Measurements from ENCODE around the gene AP3B2.

AP3B2 gene

GRCh38 chr15:82670699-82671098 is 39.0 kb downstream of the AP3B2 start:
- TF ChIP-seq CTCF (IDR thresholded peaks at IDR 0.05): no peak

DNA sequence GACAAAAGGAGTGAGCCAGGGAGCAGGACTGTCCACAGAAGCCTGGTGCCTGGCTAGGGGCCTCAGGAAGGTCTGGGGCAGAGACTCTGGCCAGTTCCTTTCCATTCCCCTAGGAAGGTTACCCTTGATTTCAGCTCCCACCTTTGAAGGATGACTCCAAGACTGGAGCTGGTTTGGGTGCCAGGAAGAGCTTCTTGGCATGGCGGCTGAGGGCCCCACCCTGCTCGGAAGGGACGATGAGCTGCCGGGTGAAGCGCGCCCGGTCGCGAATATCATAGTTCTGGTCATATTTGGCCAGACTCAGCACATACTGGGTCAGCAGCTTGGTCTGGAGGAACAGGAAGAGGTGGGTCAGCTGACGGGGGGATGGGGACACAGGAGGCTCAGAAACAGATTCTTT is 43.1 kb downstream of the AP3B2 start:
- TF ChIP-seq CTCF (IDR thresholded peaks at IDR 0.05): no peak

DNA sequence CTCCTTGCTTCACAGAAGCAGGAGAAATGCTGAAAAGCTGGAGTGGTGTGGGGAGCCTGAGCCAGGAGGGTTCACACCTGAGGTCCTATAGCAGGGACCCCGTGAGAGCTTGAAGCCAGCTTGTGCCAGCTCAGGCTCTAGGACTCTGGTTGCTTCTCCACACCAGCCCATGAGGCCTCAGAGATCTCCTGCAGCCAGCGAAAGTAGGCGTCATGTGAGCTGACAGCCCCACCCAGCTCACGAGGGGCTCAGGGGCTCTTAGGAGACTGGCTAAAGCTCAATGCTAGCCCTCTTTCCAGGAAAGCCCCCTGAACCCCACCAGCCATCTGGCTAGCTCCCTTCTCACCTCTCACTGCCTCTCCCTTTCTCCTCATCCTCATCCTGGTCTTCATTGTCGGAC is 45.7 kb downstream of the AP3B2 start:
- TF ChIP-seq CTCF (IDR thresholded peaks at IDR 0.05): no peak

DNA sequence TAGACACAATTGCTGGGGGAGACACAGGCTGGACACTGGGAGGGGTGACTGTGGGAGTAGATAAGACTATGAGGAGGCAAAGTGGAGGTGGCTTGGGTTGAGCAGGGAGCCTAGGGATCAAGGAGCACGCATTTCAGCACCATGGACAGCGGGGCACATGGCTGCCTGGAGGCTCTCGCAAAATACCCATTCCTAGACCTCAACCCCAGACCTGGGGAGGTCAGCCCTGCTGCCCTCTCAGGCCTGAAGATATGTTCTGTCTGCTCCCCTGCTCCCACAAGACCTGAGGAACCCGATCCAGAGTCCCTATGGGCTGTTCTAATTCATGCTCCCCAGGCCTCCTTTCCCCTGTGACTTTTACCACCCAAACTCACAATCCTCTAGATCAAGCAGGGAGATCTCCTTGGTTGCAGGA is 46.5 kb downstream of the AP3B2 start:
- TF ChIP-seq CTCF (IDR thresholded peaks at IDR 0.05): no peak

DNA sequence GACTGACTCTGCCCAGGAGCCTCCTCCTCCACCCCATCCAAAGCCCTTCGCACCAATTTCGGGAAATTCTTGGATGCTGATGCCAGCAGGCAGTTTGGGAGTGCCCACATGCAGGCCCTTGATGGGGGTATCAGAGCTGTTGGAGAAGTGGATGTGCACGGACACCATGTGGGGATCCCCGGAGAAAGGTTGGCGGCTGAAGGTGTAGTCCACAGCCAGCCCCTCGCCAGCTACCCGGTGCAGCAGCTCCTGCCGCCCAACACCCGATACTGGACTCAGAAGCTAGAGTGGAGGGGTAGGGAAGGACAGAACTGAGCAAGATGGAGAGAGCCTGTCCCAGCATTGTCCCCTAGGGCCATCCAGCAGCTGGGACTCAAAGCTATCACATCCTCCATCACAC is 47.0 kb downstream of the AP3B2 start:
- no peak for TF ChIP-seq CTCF (IDR thresholded peaks at IDR 0.05)

- no peak for TF ChIP-seq CTCF (IDR thresholded peaks at IDR 0.05)
Observed at GRCh38 chr15:82660378-82660777, 49.3 kb downstream of the AP3B2 start.

DNA sequence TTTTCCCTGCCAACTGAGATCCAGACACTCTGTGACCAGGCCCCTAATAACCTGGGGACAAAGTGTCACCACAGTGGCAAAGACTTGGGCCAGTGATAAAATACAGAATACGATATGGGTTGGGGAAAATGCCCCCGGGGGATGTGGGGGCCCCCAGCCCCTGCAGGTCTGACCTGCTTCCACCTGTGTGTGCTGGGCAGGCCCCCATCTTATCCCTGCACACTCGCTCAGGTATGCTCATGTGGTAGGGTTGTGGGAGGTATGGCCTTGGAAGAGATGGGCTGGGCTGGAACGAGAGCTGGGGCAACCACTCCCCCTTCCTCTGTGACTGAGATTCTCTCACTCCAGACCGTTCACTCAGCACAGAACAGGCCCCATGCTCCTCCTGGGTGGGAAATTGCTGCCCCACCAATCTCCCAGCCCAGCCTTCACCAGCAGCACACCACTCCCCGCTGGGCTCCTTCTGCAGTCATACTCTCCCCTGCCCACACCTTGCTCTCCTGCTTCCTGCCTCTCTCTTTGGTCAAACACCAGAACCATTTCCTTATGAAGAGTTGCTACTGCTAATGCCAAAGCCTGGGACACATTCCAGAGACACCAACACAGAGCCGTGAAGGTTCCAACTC is 52.9 kb downstream of the AP3B2 start:
- no peak for TF ChIP-seq CTCF (IDR thresholded peaks at IDR 0.05)

DNA sequence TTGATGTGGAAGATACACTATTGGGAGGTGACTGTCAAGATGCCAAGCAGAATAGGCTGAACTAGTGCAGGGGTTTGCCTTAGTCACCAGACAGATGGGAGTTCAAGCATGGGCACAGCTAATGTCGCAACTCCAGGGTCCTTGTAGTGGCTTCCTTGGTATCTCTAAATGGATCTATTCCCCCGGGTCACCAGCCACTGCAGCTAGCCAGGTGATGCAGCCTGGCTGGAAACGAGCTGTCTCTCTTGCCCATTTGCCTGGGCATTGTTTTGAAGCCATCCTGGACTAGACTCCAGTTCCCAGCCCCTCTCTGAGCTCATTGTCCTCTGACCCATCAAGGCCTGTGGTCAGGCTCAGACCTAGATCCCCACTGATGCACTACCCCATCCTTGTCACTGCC is 54.1 kb downstream of the AP3B2 start:
- TF ChIP-seq CTCF (IDR thresholded peaks at IDR 0.05): no peak
